K562 (cell line): ENCODE results near the gene BTBD2. TPM values are rescaled to one million over a fixed set of nuclear protein-coding genes. Genes with fewer than 3 reads are reported as not detected.

Experiments used
- ATAC-seq: fragments of 200-7000 bp; cut with Tn5 transposase; 3 replicates; pipeline ENCODE4 v1.9.1; 2020; ENCODE audit warnings: moderate library complexity
- BruUV-seq: library from RNA; stranded (reverse); fragments of 400-500 nt; replicated peaks from 2 replicates; lab custom pipeline; 2021; lab: Mats Ljungman, UMichigan
- CTCF ChIA-PET: fragments of 300-600 bp; formaldehyde crosslinking; extraction: SDS; loops from one replicate; lab custom pipeline; 2021; ENCODE audit warnings: low intra/inter-chr PET ratio; lab: Yijun Ruan, JAX
- POLR2A ChIA-PET: fragments of 300-600, 350-650 bp; sonication (Branson Sonifier 250); formaldehyde crosslinking; extraction: SDS; loops from one replicate; lab custom pipeline; 2021; ENCODE audit warnings: antibody characterized with exemption, inconsistent platforms; lab: Yijun Ruan, JAX
- DNase-seq, 4 experiments: peaks; one replicate each; pipeline versions ENCODE4 v3.0.0 to v3.0.0-alpha.2; 2011 to 2018; ENCODE audit warnings: low spot score in 3 of 4, mixed read lengths in 3 of 4; ENCODE audit errors: extremely low read depth in 1 of 4
- FAIRE-seq: peaks from 2 replicates; lab custom pipeline; 2011; peaks lifted over from hg19 to GRCh38; lab: Jason Lieb, UNC
- H2AFZ ChIP-seq: 2 replicates; pipeline ENCODE4 v1.6.0; 2011; ENCODE audit warnings: low read depth, low read length, control low read depth, inconsistent platforms
- H3K27ac ChIP-seq: fragments of 200-600 bp; 3 replicates; pipeline ENCODE4 v1.8.0; 2011; ENCODE audit warnings: low read depth, mild to moderate bottlenecking, control low read depth, inconsistent platforms, low read length, moderate library complexity, mixed read lengths; ENCODE audit errors: extremely low read depth
- H3K27me3 ChIP-seq, 2 experiments: fragments of 300-600 bp in 1 of 2; 2 replicates in 1 of 2; 3 replicates in 1 of 2; pipeline versions ENCODE4 v1.6.0 to v1.8.0; 2011; ENCODE audit warnings: inconsistent platforms in 2 of 2, low read length in 2 of 2, mild to moderate bottlenecking in 1 of 2, mixed read lengths in 1 of 2, moderate library complexity in 1 of 2; ENCODE audit not compliant: control insufficient read depth in 2 of 2, insufficient read depth in 2 of 2
- H3K36me3 ChIP-seq: fragments of 300-600 bp; 3 replicates; pipeline ENCODE4 v1.8.0; 2011; ENCODE audit warnings: mild to moderate bottlenecking, low read length, inconsistent platforms; ENCODE audit not compliant: control insufficient read depth, insufficient read depth
- H3K4me1 ChIP-seq, 2 experiments: fragments of 200-600 bp in 1 of 2; replicated peaks in 1 of 2; 2 replicates in 1 of 2; 3 replicates in 1 of 2; pipeline versions ENCODE4 v1.5.1 to v1.8.0; 2011; ENCODE audit warnings: inconsistent platforms in 2 of 2, low read length in 2 of 2, mild to moderate bottlenecking in 1 of 2, mixed read lengths in 1 of 2, moderate library complexity in 1 of 2; ENCODE audit not compliant: control insufficient read depth in 2 of 2, insufficient read depth in 2 of 2
- H3K4me2 ChIP-seq: 2 replicates; pipeline ENCODE4 v1.6.1; 2011; ENCODE audit warnings: low read length, control low read depth, inconsistent platforms, mixed read lengths; ENCODE audit not compliant: insufficient read depth
- H3K4me3 ChIP-seq: fragments of 200-600 bp; sonication (generic), shearing (Covaris generic); 2 replicates; pipeline ENCODE4 v1.5.1; 2016; ENCODE audit warnings: control low read depth, inconsistent platforms
- H3K79me2 ChIP-seq: fragments of 200-600 bp; 3 replicates; pipeline ENCODE4 v1.8.0; 2011; ENCODE audit warnings: low read length, inconsistent platforms; ENCODE audit not compliant: control insufficient read depth, insufficient read depth
- H3K9ac ChIP-seq, 2 experiments: 2 replicates each; pipeline versions ENCODE4 v1.6.0 to v1.6.1; 2011; ENCODE audit warnings: low read depth in 2 of 2, low read length in 2 of 2, control low read depth in 1 of 2, inconsistent platforms in 1 of 2, mild to moderate bottlenecking in 1 of 2, mixed read lengths in 1 of 2; ENCODE audit not compliant: insufficient read depth in 1 of 2
- H3K9me1 ChIP-seq: one replicate; pipeline ENCODE4 v1.6.0; 2011; ENCODE audit warnings: inconsistent platforms, mild to moderate bottlenecking, low read length, moderate library complexity; ENCODE audit not compliant: control insufficient read depth, insufficient read depth
- H3K9me3 ChIP-seq: replicated peaks from 2 replicates; pipeline ENCODE4 v1.5.1; 2011; ENCODE audit warnings: low read depth, low read length, inconsistent platforms; ENCODE audit not compliant: control insufficient read depth, insufficient read depth
- H4K20me1 ChIP-seq: replicated peaks from 2 replicates; pipeline ENCODE4 v1.6.1; 2011; ENCODE audit warnings: low read length, inconsistent platforms, mixed read lengths; ENCODE audit not compliant: control insufficient read depth, insufficient read depth
- CXXC5 ChIP-seq: fragments of 250-450 bp; sonication (Bioruptor Pico); IDR thresholded peaks from 2 replicates; pipeline ENCODE4 v1.8.0; 2022; ENCODE audit warnings: inconsistent platforms, mild to moderate bottlenecking, moderate library complexity
- KDM2B ChIP-seq: fragments of 250-450 bp; sonication (Bioruptor Pico); IDR thresholded peaks from 2 replicates; pipeline ENCODE4 v1.8.0; 2021; ENCODE audit warnings: mild to moderate bottlenecking, moderate library complexity
- NCOA1 ChIP-seq: fragments of 450-650 bp; IDR thresholded peaks from 2 replicates; pipeline ENCODE4 v1.6.1; 2016; ENCODE audit warnings: low read depth
- POLR2AphosphoS5 ChIP-seq: IDR thresholded peaks from 2 replicates; pipeline ENCODE4 v1.6.1; 2011; ENCODE audit warnings: mild to moderate bottlenecking, low read depth, low read length, moderate library complexity; ENCODE audit not compliant: control insufficient read depth, insufficient read depth
- ZBTB33 ChIP-seq: sonication (generic); formaldehyde crosslinking; IDR thresholded peaks from 2 replicates; pipeline ENCODE4 v1.8.1; 2023; ENCODE audit warnings: mild to moderate bottlenecking, missing genetic modification reagents
- ZNF12 ChIP-seq: sonication (generic); formaldehyde crosslinking; IDR thresholded peaks from 2 replicates; pipeline ENCODE4 v1.4.0; 2020; ENCODE audit warnings: mild to moderate bottlenecking, missing genetic modification reagents
- WGBS: fragments of 100-300 bp; shearing (Covaris generic); methylation state at CpG from one replicate; pipeline ENCODE4 v1.1.6; 2016; ENCODE audit warnings: low coverage, mixed read lengths; ENCODE audit not compliant: insufficient coverage; ENCODE audit errors: missing lambda C conversion rate; 5-methylcytosine and 5-hydroxymethylcytosine counted together
- in situ Hi-C: fragments of 300-500 bp; cut with MboI; formaldehyde crosslinking; loops from 4 replicates; pipeline ENCODE4 v1.15.0; 2018; ENCODE audit warnings: inconsistent platforms, mixed read lengths
- intact Hi-C: fragments of 100-400 bp; cut with micrococcal nuclease; formaldehyde crosslinking; loops from 2 replicates; pipeline ENCODE4 v1.14.2; 2022
- polyA plus RNA-seq, 8 experiments: library from polyadenylated mRNA; depleted of rRNA in 4 of 8; stranded (reverse) in 5 of 8; unstranded in 3 of 8; fragments of >200 nt; fragmentation: Nextera tagmentation in 2 of 8; fragmentation: Illumina TruSeq in 1 of 8; extraction: Ambion mirVana in 2 of 8; extraction: Trizol in 1 of 8; gene quantifications; 2 replicates each; pipeline versions ENCODE4 v1.2.1 to v1.2.3, GENCODE V29; 2011 to 2014; ENCODE audit warnings: inconsistent platforms in 1 of 8, missing spikeins in 1 of 8
- total RNA-seq, 7 experiments: library from RNA; depleted of rRNA in 6 of 7; stranded (reverse); fragments of >200 nt in 6 of 7; fragmentation: Illumina TruSeq in 2 of 7; extraction: Trizol in 2 of 7; gene quantifications; 2 replicates each; pipeline versions ENCODE4 v1.2.1 to v1.2.3, GENCODE V29; 2011 to 2021; ENCODE audit warnings: low replicate concordance in 1 of 7
- TF ChIP-seq, protein P1 (sequence below), 2 experiments: fragments of 450-650 bp in 1 of 2; IDR thresholded peaks; 2 replicates each; pipeline ENCODE4 v1.6.1; 2011 to 2017; ENCODE audit warnings: low read depth in 2 of 2, antibody characterized with exemption in 1 of 2, borderline replicate concordance in 1 of 2, low read length in 1 of 2, mild to moderate bottlenecking in 1 of 2, mixed read lengths in 1 of 2; ENCODE audit not compliant: control insufficient read depth in 1 of 2
- TF ChIP-seq, protein P2 (sequence below), 2 experiments: fragments of 200-800 bp in 1 of 2; sonication (Bioruptor generic) in 1 of 2; sonication (generic) in 1 of 2; formaldehyde crosslinking in 1 of 2; IDR thresholded peaks in 1 of 2; conservative IDR thresholded peaks in 1 of 2; 2 replicates each; pipeline versions ENCODE4 v1.5.0 to v1.6.1; 2016 to 2020; ENCODE audit warnings: missing compliant biosample characterization in 1 of 2, missing genetic modification characterization in 1 of 2, missing genetic modification reagents in 1 of 2
- TF ChIP-seq, protein P3 (sequence below): fragments of 250-450 bp; sonication (Bioruptor Pico); IDR thresholded peaks from 2 replicates; pipeline ENCODE4 v1.4.0; 2020; ENCODE audit warnings: mild to moderate bottlenecking, moderate library complexity, borderline replicate concordance

The BTBD2 gene
- total and polyA plus RNA-seq, 9 of the 15 experiments (the other 6 are each of a cell fraction or from before 2014, with no cell fraction given), result 0.10 to 15.6 (median 6.9) TPM

DNA sequence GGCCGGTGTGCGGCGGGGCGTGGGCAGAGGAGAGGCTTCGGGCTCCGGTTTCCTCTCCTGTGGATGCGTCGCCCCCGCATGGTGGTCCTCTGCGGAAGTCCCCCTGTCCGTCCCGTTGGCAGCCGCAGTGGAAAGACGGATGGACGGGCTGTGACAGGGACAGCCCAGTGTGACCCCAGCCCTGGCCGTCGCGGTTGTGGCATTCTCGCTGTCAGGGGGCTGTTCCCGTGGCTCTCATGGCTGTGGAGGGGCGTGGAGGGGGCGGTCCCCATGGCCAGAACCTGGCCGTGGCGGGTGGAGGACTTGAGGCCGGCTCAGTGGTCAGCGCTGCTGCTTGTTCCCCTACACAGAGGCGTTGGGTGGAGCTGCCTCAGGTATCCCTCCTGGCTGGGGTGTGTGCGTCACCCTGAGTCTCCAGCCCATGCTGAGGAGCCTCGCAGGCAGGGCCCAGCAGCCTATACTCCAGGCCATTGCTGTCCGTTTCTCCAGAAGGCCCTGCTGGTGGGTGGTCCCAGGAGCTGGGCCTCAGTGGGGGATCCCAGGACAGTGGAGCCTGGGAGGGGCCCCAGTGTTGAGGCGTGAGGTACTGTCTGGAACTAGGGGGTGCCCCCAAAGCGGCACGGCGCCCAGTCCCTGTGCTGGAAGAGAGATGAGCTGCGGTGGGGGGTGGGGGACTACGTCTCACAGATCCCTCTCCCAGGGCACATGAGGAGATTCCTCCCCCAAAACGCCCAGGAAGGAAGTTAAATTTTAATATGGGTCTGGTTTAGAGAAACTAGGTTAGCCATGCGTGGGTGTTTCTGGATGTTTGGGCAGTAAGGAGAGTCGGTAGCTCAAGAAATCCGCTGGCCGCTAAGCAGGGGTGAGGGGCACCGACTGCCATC, 54.3 kb downstream of the BTBD2 start:
- Histone ChIP-seq H3K27me3 (no peaks in the 10 kb centered on the region), H2AFZ (no peak overlapping the region), H3K9ac (no peak overlapping the region; a peak in 1 of 4 replicates), H3K36me3 (peaks cover 28% of the 10 kb centered on the region; the same call in 2 of the 3 replicates), H3K4me3 (no peak overlapping the region), H4K20me1 (peaks cover 7% of the 10 kb centered on the region), H3K9me1 (no peaks in the 10 kb centered on the region), H3K4me2 (no peak overlapping the region), H3K9me3 (no peaks in the 10 kb centered on the region), H3K79me2 (peaks cover 49% of the 10 kb centered on the region), H3K27ac (no peak overlapping the region), H3K4me1 (peaks cover 0 to 37% of the 10 kb centered on the region in 2 experiments; a peak in 2 of 5 replicates)
- ATAC-seq (no peak), DNase-seq (no peak), FAIRE-seq (no peak)
- in situ Hi-C loops (no loop called here), intact Hi-C loops (no loop called here)
- ChIA-PET CTCF (no interaction called here), POLR2A (no interaction called here)
- WGBS, result 96% methylated on average over 29 of the region's 42 CpGs
- BruUV-seq, result no TSS peak
- TF ChIP-seq, protein P1, sequence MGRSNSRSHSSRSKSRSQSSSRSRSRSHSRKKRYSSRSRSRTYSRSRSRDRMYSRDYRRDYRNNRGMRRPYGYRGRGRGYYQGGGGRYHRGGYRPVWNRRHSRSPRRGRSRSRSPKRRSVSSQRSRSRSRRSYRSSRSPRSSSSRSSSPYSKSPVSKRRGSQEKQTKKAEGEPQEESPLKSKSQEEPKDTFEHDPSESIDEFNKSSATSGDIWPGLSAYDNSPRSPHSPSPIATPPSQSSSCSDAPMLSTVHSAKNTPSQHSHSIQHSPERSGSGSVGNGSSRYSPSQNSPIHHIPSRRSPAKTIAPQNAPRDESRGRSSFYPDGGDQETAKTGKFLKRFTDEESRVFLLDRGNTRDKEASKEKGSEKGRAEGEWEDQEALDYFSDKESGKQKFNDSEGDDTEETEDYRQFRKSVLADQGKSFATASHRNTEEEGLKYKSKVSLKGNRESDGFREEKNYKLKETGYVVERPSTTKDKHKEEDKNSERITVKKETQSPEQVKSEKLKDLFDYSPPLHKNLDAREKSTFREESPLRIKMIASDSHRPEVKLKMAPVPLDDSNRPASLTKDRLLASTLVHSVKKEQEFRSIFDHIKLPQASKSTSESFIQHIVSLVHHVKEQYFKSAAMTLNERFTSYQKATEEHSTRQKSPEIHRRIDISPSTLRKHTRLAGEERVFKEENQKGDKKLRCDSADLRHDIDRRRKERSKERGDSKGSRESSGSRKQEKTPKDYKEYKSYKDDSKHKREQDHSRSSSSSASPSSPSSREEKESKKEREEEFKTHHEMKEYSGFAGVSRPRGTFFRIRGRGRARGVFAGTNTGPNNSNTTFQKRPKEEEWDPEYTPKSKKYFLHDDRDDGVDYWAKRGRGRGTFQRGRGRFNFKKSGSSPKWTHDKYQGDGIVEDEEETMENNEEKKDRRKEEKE (IDR thresholded peaks at IDR 0.05; ENCODE audit: borderline replicate concordance in 1 of 2, control insufficient read depth in 1 of 2, low read depth in 2 of 2, low read length in 1 of 2), result no peak
- TF ChIP-seq CXXC5 (CRISPR knock-in tag), result no peak
- TF ChIP-seq, protein P2, sequence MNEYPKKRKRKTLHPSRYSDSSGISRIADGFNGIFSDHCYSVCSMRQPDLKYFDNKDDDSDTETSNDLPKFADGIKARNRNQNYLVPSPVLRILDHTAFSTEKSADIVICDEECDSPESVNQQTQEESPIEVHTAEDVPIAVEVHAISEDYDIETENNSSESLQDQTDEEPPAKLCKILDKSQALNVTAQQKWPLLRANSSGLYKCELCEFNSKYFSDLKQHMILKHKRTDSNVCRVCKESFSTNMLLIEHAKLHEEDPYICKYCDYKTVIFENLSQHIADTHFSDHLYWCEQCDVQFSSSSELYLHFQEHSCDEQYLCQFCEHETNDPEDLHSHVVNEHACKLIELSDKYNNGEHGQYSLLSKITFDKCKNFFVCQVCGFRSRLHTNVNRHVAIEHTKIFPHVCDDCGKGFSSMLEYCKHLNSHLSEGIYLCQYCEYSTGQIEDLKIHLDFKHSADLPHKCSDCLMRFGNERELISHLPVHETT (CRISPR knock-in tag; conservative IDR thresholded peaks at IDR 0.05 in 1 of 2, IDR thresholded peaks at IDR 0.05 in 1 of 2), result no peak
- TF ChIP-seq ZNF12, result no peak
- no peak for TF ChIP-seq KDM2B (CRISPR knock-in tag)
- no peak for TF ChIP-seq NCOA1
- TF ChIP-seq POLR2AphosphoS5, result no peak
- TF ChIP-seq, protein P3, sequence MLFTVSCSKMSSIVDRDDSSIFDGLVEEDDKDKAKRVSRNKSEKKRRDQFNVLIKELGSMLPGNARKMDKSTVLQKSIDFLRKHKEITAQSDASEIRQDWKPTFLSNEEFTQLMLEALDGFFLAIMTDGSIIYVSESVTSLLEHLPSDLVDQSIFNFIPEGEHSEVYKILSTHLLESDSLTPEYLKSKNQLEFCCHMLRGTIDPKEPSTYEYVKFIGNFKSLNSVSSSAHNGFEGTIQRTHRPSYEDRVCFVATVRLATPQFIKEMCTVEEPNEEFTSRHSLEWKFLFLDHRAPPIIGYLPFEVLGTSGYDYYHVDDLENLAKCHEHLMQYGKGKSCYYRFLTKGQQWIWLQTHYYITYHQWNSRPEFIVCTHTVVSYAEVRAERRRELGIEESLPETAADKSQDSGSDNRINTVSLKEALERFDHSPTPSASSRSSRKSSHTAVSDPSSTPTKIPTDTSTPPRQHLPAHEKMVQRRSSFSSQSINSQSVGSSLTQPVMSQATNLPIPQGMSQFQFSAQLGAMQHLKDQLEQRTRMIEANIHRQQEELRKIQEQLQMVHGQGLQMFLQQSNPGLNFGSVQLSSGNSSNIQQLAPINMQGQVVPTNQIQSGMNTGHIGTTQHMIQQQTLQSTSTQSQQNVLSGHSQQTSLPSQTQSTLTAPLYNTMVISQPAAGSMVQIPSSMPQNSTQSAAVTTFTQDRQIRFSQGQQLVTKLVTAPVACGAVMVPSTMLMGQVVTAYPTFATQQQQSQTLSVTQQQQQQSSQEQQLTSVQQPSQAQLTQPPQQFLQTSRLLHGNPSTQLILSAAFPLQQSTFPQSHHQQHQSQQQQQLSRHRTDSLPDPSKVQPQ (CRISPR knock-in tag), result no peak
- TF ChIP-seq ZBTB33, result peak; percentile 29; the same call in 1 of the 2 replicates
